ENCODE measurements around the gene SLC36A2.
"Not testable (repeated sequence)": the region's sequence is repeated elsewhere in the genome, so short reads cannot be mapped to it uniquely, and the experiment has no call there.

SLC36A2 gene

GRCh38 chr5:151347369-151347768 is at the start of gene SLC36A2:
SLC36A2 (minus strand) TSS chr5:151347559; CDS start chr5:151347460, 99 bp downstream.
- no peak for DNase-seq

GRCh38 chr5:151388960-151389359 is 41.6 kb upstream of the SLC36A2 start:
- no peak for DNase-seq

GRCh38 chr5:151384106-151384505 is 36.7 kb upstream of the SLC36A2 start:
- no peak for DNase-seq

DNA sequence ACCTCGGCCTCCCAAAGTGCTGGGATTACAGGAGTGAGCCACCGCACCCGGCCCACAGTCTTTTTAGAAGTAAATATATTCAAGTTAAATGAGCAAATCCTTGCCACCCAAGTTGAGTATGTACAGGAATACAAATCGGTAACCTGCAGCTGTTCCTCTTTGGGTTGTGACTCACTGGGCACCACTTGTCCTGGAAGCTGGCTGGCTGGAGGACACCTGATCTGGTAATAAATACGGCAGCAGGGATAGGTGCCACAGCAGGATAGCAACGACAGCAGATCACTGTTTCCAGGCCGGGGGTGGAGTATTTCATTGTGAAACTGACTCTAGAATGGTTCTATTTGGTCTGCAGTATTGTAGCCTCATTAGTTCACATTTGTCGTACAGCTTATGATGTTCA is 35.7 kb upstream of the SLC36A2 start:
- DNase-seq = no peak

GRCh38 chr5:151382576-151382975 is 35.2 kb upstream of the SLC36A2 start:
- DNase-seq = no peak

GRCh38 chr5:151381899-151382298 is 34.5 kb upstream of the SLC36A2 start:
- DNase-seq = no peak

- DNase-seq = no peak
Observed at GRCh38 chr5:151378616-151379015, 31.3 kb upstream of the SLC36A2 start.

GRCh38 chr5:151374539-151374938 is 27.2 kb upstream of the SLC36A2 start:
- DNase-seq = no peak

- DNase-seq = not testable (repeated sequence)
Observed at GRCh38 chr5:151367038-151367437, 19.7 kb upstream of the SLC36A2 start.

- DNase-seq = no peak
Observed at GRCh38 chr5:151363673-151364072, 16.3 kb upstream of the SLC36A2 start.

- no peak for DNase-seq
Observed at GRCh38 chr5:151362970-151363369, 15.6 kb upstream of the SLC36A2 start.

GRCh38 chr5:151359391-151359790 is 12.0 kb upstream of the SLC36A2 start:
- DNase-seq = no peak

- DNase-seq = no peak
Observed at GRCh38 chr5:151357792-151358191, 10.4 kb upstream of the SLC36A2 start.

DNA sequence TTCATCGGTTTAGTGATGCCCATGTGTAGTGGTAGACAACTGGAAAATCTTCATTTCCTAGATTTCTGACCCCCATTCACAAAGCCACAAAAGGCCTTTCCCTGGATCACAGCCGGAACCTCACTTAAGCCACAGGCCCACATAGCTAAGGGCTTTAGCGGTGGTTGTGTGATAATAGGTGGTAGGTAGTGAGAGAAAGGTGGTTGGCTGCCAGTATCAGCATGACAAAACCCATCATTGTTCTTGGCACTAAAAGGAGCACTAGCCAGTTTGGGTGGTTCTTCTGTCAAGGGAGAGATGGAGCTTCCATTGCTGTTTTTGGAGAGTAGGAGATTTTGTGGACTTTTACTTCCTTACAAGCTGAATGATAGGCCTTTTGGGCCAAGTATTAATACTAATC is 9.7 kb upstream of the SLC36A2 start:
- DNase-seq = no peak

GRCh38 chr5:151351671-151352070 is 4.3 kb upstream of the SLC36A2 start:
- no peak for DNase-seq

- no peak for DNase-seq
Observed at GRCh38 chr5:151348789-151349188, 1.4 kb upstream of the SLC36A2 start.

DNA sequence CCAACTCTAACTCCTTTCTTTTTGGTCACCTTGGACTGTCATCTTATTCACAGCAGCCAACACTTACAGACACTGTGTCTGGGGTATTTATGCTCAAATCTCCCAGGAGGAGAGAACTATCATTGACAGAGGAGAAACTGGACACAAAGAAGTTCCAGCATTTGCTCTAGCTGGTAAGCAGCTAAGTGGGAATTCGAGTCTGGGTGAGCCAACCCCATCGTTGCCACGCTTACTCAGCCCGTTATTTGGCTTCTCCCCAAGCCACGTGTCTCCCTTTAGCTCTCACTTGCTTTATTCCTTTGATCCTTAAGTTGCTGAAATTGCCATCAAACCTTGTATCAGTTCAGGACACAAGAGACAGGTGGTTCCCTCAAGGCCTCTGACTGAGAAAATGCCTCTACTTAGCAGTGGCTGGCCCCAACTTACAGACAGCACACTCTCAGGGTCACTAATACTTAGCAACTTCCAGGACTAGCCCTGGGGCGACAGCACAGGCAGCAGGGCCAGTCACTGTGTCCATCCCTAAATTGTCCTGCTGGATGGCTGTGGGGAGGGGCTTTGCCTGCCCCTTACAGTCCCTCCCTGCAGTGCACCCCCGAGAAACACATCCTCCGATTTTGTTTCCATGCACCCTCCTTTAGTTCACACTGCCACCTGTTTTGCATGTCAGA is 1.4 kb downstream of the SLC36A2 start:
- no peak for DNase-seq

GRCh38 chr5:151345187-151345807 is 2.1 kb downstream of the SLC36A2 start:
- DNase-seq = no peak

- no peak for DNase-seq
Observed at GRCh38 chr5:151344088-151344487, 3.3 kb downstream of the SLC36A2 start.

DNA sequence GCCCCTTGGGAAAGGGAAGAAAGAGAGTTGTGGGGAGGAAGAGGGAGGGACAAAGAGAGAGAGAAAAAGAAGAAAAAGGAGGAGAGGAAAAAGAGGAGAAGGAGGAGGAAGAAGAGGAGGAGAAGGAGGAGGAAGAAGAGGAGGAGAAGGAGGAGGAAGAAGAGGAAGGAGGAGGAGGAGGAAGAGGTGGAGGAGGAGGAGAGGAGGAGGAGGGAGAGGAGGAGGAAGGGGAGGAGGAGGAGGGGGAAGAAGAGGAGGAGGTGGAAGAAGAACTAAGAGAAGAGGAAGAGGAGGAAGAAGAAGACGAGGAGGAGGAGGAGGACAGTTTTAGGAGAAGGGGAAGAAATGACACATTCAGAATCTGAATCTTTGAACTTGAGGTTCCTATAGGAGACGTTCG is 7.4 kb downstream of the SLC36A2 start:
- DNase-seq = no peak

- DNase-seq = no peak
Observed at GRCh38 chr5:151338734-151339133, 8.6 kb downstream of the SLC36A2 start.

GRCh38 chr5:151332857-151333256 is 14.5 kb downstream of the SLC36A2 start:
- DNase-seq = no peak

- DNase-seq = no peak
Observed at GRCh38 chr5:151328734-151329133, 18.6 kb downstream of the SLC36A2 start.

- no peak for DNase-seq
Observed at GRCh38 chr5:151327585-151327984, 19.8 kb downstream of the SLC36A2 start.

GRCh38 chr5:151326266-151326665 is 21.1 kb downstream of the SLC36A2 start:
- DNase-seq = no peak
